DLD1 (cell line): Measurements from ENCODE around the gene NELL1.

Experiments used
- in situ Hi-C: cut with HindIII; loops from 2 replicates; pipeline ENCODE4 v1.10.0; 2017; ENCODE audit warnings: low sequenced_read_pairs

Gene NELL1

GRCh38 chr11:20668844-20669819 is at the start of gene NELL1:
Gene NELL1 (plus strand): TSS chr11:20669586.
- in situ Hi-C loops, result no loop called here

GRCh38 chr11:20620988-20621387 is 48.4 kb upstream of the NELL1 start:
- in situ Hi-C loops, result loop anchor here (25.0 kb wide), 1 partner anchor 234 kb away; the partner anchor contains the start of gene PRMT3

- in situ Hi-C loops, result loop anchor here (25.0 kb wide), 1 partner anchor 234 kb away; the partner anchor contains the start of gene PRMT3
Measured at GRCh38 chr11:20621679-20622078, 47.7 kb upstream of the NELL1 start.

GRCh38 chr11:20623252-20623651 is 46.1 kb upstream of the NELL1 start:
- in situ Hi-C loops, result loop anchor here (25.0 kb wide), 1 partner anchor 236 kb away; the partner anchor contains the start of gene PRMT3

DNA sequence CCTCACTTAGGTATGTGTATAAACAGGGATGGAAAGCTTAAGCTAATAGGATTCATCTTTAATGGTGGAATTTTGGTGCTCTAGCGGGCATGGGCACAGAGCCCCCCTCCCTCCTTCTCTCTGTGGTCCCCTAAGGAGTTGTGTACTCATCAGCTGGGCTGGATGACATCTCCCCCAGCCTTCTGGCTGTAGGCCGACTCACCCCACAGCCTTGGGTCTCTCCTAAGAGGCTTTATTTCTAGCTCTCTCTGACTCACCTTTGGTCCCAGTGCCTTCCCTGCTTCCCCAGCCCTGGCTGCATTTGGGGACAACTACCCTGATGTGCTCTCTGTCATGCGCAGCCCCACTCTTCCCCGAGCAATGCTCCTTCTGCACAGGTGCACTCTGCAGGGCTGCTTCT is 43.1 kb upstream of the NELL1 start:
- in situ Hi-C loops, result no loop called here

DNA sequence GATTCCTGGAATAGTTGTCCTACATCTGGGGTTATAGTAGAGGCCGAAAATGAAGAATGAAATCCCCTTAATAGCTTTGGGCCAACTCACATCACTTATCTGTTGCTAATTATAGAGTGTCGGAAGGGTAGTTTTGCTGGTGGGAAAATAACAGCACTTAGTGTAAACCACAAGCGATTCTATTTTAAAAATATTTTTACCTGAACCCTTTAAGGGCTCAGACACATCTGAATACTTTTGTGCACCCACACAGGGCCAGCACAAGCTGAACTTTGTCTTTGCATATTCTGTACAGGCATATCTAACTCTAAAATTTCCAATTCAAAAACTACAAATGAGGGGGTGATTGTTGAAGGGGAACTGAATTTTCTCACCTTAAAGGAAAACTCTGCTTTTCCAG is 42.4 kb upstream of the NELL1 start:
- in situ Hi-C loops, result no loop called here

DNA sequence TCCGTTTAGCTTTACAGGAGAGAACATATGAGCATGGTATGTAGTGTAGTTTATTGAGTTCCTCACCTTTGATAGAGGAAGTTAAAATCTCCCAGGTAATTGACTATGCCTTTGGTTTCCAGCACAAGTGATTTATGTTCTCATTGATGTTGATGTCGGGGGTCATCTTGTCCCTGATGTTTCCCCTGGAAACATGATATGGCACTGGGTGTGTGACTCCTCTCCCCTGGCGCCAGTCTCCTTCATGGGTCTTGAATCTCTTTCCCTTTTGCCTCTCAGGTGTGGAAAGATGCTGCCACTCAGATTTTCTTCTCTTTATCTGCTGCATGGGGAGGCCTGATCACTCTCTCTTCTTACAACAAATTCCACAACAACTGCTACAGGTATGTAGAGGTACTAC is 41.7 kb upstream of the NELL1 start:
- in situ Hi-C loops, result no loop called here

GRCh38 chr11:20631519-20632168 is 37.7 kb upstream of the NELL1 start:
- in situ Hi-C loops, result no loop called here

GRCh38 chr11:20632169-20632532 is 37.2 kb upstream of the NELL1 start:
- in situ Hi-C loops, result no loop called here

DNA sequence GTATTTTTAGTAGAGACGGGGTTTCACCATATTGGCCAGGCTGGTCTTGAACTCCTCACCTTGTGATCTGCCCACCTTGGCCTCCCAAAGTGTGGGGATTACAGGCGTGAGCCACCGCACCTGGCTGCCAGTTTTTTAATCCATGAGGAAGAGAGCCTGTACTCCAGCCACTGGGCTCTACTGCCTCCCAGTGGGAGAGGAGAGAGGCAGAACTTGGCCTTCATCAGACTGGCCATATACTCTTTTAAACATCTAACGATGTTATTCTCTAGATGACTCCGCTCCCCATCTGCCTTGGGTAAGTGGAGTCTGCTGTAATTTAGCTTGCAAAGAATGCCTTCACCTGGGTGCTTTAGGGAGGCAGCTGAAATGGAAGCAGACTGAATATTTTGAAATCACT is 35.3 kb upstream of the NELL1 start:
- in situ Hi-C loops, result no loop called here

GRCh38 chr11:20634781-20635180 is 34.6 kb upstream of the NELL1 start:
- in situ Hi-C loops, result no loop called here

- in situ Hi-C loops, result no loop called here
Measured at GRCh38 chr11:20638074-20638473, 31.3 kb upstream of the NELL1 start.

GRCh38 chr11:20639688-20640087 is 29.7 kb upstream of the NELL1 start:
- in situ Hi-C loops, result no loop called here

DNA sequence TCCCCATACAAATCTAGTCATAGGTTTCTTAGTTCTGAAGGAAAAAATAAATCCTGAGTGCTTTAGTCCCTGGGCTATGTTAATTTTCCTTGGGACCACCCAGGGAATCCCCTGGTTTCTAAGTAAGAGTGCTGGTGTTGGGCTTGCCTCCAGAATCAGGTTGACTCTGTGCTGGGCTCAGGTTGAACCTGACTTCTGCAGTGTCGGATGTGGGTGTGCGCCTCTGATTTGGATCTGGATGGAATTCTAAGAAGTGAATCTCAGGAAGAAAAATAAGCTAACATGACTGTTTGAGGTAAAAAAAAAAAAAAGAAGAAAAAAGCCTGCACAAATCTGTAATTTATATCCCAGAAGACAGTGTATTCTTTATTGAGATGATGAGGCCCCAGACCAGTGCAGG is 29.0 kb upstream of the NELL1 start:
- in situ Hi-C loops, result no loop called here

- in situ Hi-C loops, result no loop called here
Measured at GRCh38 chr11:20644360-20644759, 25.0 kb upstream of the NELL1 start.

- in situ Hi-C loops, result no loop called here
Measured at GRCh38 chr11:20647976-20648565, 21.3 kb upstream of the NELL1 start.

DNA sequence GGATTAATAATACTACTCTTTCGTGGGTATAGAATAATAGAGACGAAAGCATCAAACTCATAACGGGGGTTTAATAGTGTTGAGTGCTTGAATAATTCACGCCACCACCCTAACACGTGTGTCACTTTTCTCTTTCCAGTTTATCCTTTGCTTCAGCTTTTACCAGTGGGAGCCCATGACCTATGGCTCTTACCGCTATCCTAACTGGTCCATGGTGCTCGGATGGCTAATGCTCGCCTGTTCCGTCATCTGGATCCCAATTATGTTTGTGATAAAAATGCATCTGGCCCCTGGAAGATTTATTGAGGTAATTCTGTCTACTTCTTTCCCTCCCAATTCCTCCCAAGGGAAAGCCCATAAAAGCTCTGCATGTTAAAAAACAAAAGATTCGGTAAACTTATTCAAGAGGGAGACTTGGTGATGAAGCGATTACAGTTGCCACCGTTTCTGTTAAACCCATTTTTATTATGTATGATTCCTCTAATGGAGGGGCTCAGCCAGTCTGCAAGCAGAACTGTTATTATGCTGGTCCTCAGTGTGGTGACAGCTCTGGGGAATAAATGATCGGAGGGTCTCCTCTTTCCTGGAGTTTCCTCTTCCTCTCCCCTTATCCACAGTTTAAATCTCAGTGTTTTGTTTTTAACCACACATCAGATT is 17.1 kb upstream of the NELL1 start:
- in situ Hi-C loops, result no loop called here

DNA sequence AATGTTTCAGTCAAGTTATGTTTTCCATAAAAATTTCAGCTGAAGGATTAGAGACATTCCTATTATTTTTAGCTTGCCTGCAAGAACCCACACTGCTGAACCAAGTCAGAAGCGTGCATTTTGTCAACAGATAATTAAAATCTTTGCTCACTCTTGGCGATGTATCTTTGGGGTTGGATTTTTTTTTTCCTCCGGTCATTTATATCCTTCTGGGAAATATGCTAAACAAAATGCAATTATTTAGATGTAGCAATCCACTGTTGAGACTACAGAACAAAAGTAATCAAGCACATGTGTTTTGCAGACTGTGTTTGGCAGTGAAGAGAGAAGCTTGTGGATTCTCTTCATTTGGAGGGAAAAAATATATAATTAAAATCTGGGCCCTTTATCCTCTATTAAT is 15.3 kb upstream of the NELL1 start:
- in situ Hi-C loops, result no loop called here

DNA sequence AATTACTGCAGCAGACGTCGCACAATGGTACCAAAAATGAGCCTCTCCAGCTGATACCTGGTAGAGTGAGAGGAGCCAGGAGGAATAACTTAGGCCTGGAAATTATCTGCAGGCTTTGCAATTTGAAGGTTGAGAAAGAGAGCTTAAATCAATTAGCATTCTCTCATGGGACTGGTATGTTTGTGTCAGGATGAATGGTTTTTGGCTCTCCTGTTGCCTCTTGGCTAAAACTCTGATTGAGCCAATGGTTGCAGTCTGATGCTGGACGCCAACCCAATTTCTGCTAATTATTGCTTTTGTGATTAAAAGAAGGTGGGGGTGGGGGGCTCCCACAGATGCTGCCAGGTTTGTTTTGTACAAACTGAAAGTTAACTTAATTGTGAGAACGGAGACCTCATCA is 12.5 kb upstream of the NELL1 start:
- in situ Hi-C loops, result no loop called here

GRCh38 chr11:20658135-20658534 is 11.3 kb upstream of the NELL1 start:
- in situ Hi-C loops, result no loop called here

DNA sequence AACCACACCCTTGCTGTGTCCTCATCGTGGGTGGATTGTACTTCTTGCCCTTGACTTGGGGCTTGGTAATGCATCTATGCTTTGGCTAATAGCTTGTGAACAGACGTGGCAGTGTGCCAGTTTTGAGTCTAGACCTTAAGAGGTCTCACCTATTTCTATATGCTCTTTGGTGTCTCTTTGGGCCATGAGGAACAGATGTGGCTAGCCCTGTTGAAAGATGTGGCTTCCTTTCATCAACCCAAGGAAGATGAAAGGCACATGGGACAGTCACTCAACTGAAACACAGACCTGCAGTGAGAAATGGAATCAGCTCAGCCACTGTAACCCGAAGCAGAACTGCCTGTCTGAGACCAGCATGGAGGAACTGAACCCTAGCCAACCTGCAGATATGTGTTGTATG is 7.9 kb upstream of the NELL1 start:
- in situ Hi-C loops, result no loop called here
